ENCODE results near the gene FJX1. TPM values are rescaled to one million over a fixed set of nuclear protein-coding genes. Genes with fewer than 3 reads are reported as not detected.

The FJX1 gene
- total RNA-seq, 1 experiment from 2014 or later = not detected

DNA sequence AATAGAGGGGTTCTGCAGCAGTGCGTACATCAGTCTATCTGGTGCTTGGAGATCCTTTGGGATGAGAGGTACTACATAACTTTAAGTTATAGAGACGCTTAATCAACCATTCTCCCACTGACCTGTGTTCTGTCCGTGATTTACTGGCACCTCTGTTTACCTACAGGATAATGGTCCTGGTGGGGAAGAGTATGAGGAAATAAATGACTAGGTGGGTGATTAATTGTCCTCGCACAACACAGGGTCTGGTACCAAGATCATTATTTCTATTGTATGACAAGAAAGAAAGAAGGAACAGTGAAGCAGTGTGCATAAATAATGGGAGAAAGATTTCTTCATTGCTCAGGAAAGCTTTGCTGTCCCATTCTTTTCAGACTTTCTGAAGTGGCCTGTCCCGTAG is 32.8 kb upstream of the FJX1 start:
- no peak overlapping the region for H3K4me2 ChIP-seq (ENCODE audit: low read depth, low read length, poor library complexity, severe bottlenecking)
- 0 out of 2 replicates have a peak, but pooled peaks cover 4% of the 10 kb centered on the region for H3K27me3 ChIP-seq (ENCODE audit: low read length)
- no peaks in the 10 kb centered on the region for H3K4me1 ChIP-seq (ENCODE audit: low read length)
- no peaks in the 10 kb centered on the region for H3K9me3 ChIP-seq (ENCODE audit: low read length)
- no peak overlapping the region for H3K9ac ChIP-seq (ENCODE audit: low read length)
- H2AFZ ChIP-seq (ENCODE audit: low read length) = no peak overlapping the region
- no peaks in the 10 kb centered on the region for H4K20me1 ChIP-seq (ENCODE audit: insufficient read depth, low read depth, low read length)
- H3K9me2 ChIP-seq (replicated peaks; ENCODE audit: insufficient read depth, low read length) = no peaks in the 10 kb centered on the region
- no peak overlapping the region for H3K4me3 ChIP-seq (ENCODE audit: low read length)
- H3K27ac ChIP-seq (ENCODE audit: low read length) = no peak overlapping the region
- no peaks in the 10 kb centered on the region for H3K79me2 ChIP-seq (ENCODE audit: low read length)
- H3K36me3 ChIP-seq (ENCODE audit: insufficient read depth, low read length) = no peaks in the 10 kb centered on the region
- no peak for DNase-seq

DNA sequence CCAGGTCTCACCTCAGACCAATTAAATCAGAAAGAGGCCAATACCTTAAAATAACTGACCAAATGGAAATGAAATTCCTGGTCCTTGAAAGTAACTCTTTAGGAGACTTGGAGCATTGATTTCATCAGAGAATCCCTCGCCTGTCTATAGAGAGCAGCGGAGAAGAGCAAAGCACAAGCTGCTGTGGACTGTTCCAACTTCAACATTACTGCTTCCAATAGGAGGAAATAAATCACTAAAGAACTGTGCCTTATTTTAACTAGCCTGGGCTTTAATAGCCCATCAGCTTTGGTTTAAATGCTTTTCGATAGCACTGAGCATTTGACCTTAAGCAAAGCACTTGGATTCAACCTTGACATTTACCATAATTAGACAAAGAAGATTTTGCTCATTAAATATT is 32.0 kb upstream of the FJX1 start:
- no peaks in the 10 kb centered on the region for H3K9me2 ChIP-seq (replicated peaks; ENCODE audit: insufficient read depth, low read length)
- H2AFZ ChIP-seq (ENCODE audit: low read length) = no peak overlapping the region
- H3K4me3 ChIP-seq (ENCODE audit: low read length) = no peak overlapping the region
- H3K4me1 ChIP-seq (ENCODE audit: low read length) = no peaks in the 10 kb centered on the region
- no peaks in the 10 kb centered on the region for H3K36me3 ChIP-seq (ENCODE audit: insufficient read depth, low read length)
- no peaks in the 10 kb centered on the region for H3K9me3 ChIP-seq (ENCODE audit: low read length)
- H3K79me2 ChIP-seq (ENCODE audit: low read length) = no peaks in the 10 kb centered on the region
- H3K27ac ChIP-seq (ENCODE audit: low read length) = no peak overlapping the region
- no peak overlapping the region for H3K4me2 ChIP-seq (ENCODE audit: low read depth, low read length, poor library complexity, severe bottlenecking)
- no peak overlapping the region for H3K9ac ChIP-seq (ENCODE audit: low read length)
- no peaks in the 10 kb centered on the region for H4K20me1 ChIP-seq (ENCODE audit: insufficient read depth, low read depth, low read length)
- no peak for DNase-seq
- H3K27me3 ChIP-seq (ENCODE audit: low read length) = peaks cover 1% of the 10 kb centered on the region; the same call in 1 of the 2 replicates

DNA sequence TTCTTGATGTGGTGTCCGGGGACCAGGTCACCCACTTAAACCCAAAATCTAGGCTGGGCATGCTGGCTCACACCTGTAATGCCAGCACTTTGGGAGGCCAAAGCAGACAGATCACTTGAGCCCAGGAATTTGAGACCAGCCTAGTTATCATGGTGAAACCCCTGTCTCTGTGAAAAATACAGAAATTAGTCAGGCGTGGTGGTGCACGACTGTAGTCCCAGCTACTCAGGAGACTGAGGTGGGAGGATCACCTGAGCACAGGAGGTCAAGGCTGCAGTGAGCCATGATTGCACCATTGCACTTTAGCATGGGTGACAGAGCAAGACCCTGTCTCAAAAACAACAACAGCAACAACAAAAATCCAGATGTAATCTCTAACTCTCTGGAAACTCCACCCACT is 30.3 kb upstream of the FJX1 start:
- Histone ChIP-seq H3K36me3 (ENCODE audit: insufficient read depth, low read length) (no peaks in the 10 kb centered on the region), H3K9me3 (ENCODE audit: low read length) (no peaks in the 10 kb centered on the region), H3K4me2 (ENCODE audit: low read depth, low read length, poor library complexity, severe bottlenecking) (no peak overlapping the region), H3K4me3 (ENCODE audit: low read length) (no peak overlapping the region), H3K27ac (ENCODE audit: low read length) (no peak overlapping the region), H4K20me1 (ENCODE audit: insufficient read depth, low read depth, low read length) (no peaks in the 10 kb centered on the region), H3K27me3 (ENCODE audit: low read length) (no peaks in the 10 kb centered on the region; the same call in 1 of the 2 replicates), H2AFZ (ENCODE audit: low read length) (no peak overlapping the region), H3K9me2 (replicated peaks; ENCODE audit: insufficient read depth, low read length) (no peaks in the 10 kb centered on the region), H3K79me2 (ENCODE audit: low read length) (no peaks in the 10 kb centered on the region), H3K4me1 (ENCODE audit: low read length) (no peaks in the 10 kb centered on the region), H3K9ac (ENCODE audit: low read length) (no peak overlapping the region)
- DNase-seq = no peak

- no peak overlapping the region for H3K4me2 ChIP-seq (ENCODE audit: low read depth, low read length, poor library complexity, severe bottlenecking)
- no peaks in the 10 kb centered on the region for H3K9me2 ChIP-seq (replicated peaks; ENCODE audit: insufficient read depth, low read length)
- no peaks in the 10 kb centered on the region for H3K9me3 ChIP-seq (ENCODE audit: low read length)
- no peaks in the 10 kb centered on the region for H3K79me2 ChIP-seq (ENCODE audit: low read length)
- H3K36me3 ChIP-seq (ENCODE audit: insufficient read depth, low read length) = no peaks in the 10 kb centered on the region
- no peak overlapping the region for H2AFZ ChIP-seq (ENCODE audit: low read length)
- H3K27ac ChIP-seq (ENCODE audit: low read length) = no peak overlapping the region
- H4K20me1 ChIP-seq (ENCODE audit: insufficient read depth, low read depth, low read length) = no peaks in the 10 kb centered on the region
- H3K9ac ChIP-seq (ENCODE audit: low read length) = no peak overlapping the region
- DNase-seq = no peak
- H3K4me3 ChIP-seq (ENCODE audit: low read length) = no peak overlapping the region
- H3K4me1 ChIP-seq (ENCODE audit: low read length) = no peaks in the 10 kb centered on the region
- H3K27me3 ChIP-seq (ENCODE audit: low read length) = no peaks in the 10 kb centered on the region; the same call in 1 of the 2 replicates
Observed at GRCh38 chr11:35588627-35589026, 29.6 kb upstream of the FJX1 start.

DNA sequence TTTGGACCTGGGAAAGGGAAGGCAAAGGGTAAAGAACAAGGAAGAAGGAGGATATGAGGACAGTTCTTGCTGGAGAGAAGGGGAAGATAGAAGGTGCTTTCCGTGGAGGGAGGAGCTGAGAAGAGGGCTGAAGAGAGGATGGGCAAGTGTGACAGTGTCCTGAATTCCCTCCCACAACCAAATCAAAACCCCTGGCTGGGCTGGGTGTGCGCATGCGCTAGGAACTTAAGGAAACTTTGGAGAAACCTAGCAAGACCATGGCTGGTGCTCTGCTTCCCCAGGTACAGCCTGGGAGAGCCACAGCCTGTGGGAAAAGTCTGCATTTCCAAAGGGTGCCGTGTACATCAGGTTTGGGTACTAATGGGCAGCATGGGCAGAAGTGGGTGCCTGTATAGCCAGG is 29.0 kb upstream of the FJX1 start:
- H3K4me3 ChIP-seq (ENCODE audit: low read length) = no peak overlapping the region
- H3K4me1 ChIP-seq (ENCODE audit: low read length) = no peaks in the 10 kb centered on the region
- no peaks in the 10 kb centered on the region for H3K9me3 ChIP-seq (ENCODE audit: low read length)
- no peak overlapping the region for H3K9ac ChIP-seq (ENCODE audit: low read length)
- no peaks in the 10 kb centered on the region; the same call in 1 of the 2 replicates for H3K27me3 ChIP-seq (ENCODE audit: low read length)
- no peak overlapping the region for H2AFZ ChIP-seq (ENCODE audit: low read length)
- H3K36me3 ChIP-seq (ENCODE audit: insufficient read depth, low read length) = no peaks in the 10 kb centered on the region
- no peaks in the 10 kb centered on the region for H4K20me1 ChIP-seq (ENCODE audit: insufficient read depth, low read depth, low read length)
- DNase-seq = no peak
- no peaks in the 10 kb centered on the region for H3K79me2 ChIP-seq (ENCODE audit: low read length)
- no peaks in the 10 kb centered on the region for H3K9me2 ChIP-seq (replicated peaks; ENCODE audit: insufficient read depth, low read length)
- no peak overlapping the region for H3K4me2 ChIP-seq (ENCODE audit: low read depth, low read length, poor library complexity, severe bottlenecking)
- H3K27ac ChIP-seq (ENCODE audit: low read length) = no peak overlapping the region

GRCh38 chr11:35590412-35590811 is 27.8 kb upstream of the FJX1 start:
- Histone ChIP-seq H3K27ac (ENCODE audit: low read length) (no peak overlapping the region), H4K20me1 (ENCODE audit: insufficient read depth, low read depth, low read length) (no peaks in the 10 kb centered on the region), H3K36me3 (ENCODE audit: insufficient read depth, low read length) (no peaks in the 10 kb centered on the region), H3K9ac (ENCODE audit: low read length) (no peak overlapping the region), H3K4me3 (ENCODE audit: low read length) (no peak overlapping the region), H3K4me1 (ENCODE audit: low read length) (no peaks in the 10 kb centered on the region), H2AFZ (ENCODE audit: low read length) (no peak overlapping the region), H3K4me2 (ENCODE audit: low read depth, low read length, poor library complexity, severe bottlenecking) (no peak overlapping the region), H3K79me2 (ENCODE audit: low read length) (no peaks in the 10 kb centered on the region), H3K9me2 (replicated peaks; ENCODE audit: insufficient read depth, low read length) (no peaks in the 10 kb centered on the region), H3K27me3 (ENCODE audit: low read length) (no peaks in the 10 kb centered on the region; the same call in 1 of the 2 replicates), H3K9me3 (ENCODE audit: low read length) (no peaks in the 10 kb centered on the region)
- no peak for DNase-seq

DNA sequence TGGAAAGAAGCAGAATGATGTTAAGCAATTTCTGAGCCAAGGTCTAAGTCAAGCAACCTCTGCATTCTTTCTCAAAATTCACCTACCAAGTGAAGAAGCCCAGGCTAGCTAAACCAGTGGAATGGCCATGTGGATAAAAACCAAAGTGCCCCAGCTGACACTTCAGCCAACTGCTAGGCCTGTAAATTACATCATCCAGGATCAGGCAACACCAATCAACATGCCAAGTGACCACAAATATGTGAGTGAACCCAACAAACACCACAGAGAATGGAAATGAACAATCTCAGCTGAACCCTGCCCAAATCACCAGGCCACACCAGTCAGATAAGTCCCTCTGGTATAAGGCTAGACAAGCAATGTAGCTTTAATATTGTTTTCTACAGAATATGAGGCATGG is 25.1 kb upstream of the FJX1 start:
- Histone ChIP-seq H3K4me2 (ENCODE audit: low read depth, low read length, poor library complexity, severe bottlenecking) (no peak overlapping the region), H3K36me3 (ENCODE audit: insufficient read depth, low read length) (no peaks in the 10 kb centered on the region), H3K27ac (ENCODE audit: low read length) (no peak overlapping the region), H3K4me3 (ENCODE audit: low read length) (no peak overlapping the region), H3K9me3 (ENCODE audit: low read length) (no peaks in the 10 kb centered on the region), H2AFZ (ENCODE audit: low read length) (no peak overlapping the region), H4K20me1 (ENCODE audit: insufficient read depth, low read depth, low read length) (no peaks in the 10 kb centered on the region), H3K4me1 (ENCODE audit: low read length) (no peaks in the 10 kb centered on the region), H3K27me3 (ENCODE audit: low read length) (no peaks in the 10 kb centered on the region; the same call in 1 of the 2 replicates), H3K9me2 (replicated peaks; ENCODE audit: insufficient read depth, low read length) (no peaks in the 10 kb centered on the region), H3K79me2 (ENCODE audit: low read length) (no peaks in the 10 kb centered on the region), H3K9ac (ENCODE audit: low read length) (no peak overlapping the region)
- no peak for DNase-seq

DNA sequence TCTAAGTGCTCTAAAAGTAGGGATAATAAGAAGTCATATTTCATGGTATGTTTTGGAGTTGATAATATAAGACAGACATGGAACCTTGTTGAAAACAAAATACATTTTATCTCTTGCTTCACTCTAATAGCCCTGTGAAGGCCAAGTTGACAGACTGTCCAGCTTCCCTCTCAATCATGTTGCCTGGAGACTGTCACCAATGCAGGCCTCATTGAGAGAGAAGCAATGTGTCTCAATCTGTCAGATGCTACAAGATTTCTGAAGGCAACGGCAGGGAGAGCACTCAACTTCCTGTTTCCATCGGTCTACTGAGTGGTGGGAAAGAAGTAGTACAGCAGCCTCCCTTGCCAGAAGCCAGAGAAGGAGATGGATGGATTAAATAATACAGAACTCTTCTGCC is 23.6 kb upstream of the FJX1 start:
- H3K9me3 ChIP-seq (ENCODE audit: low read length) = no peaks in the 10 kb centered on the region
- H4K20me1 ChIP-seq (ENCODE audit: insufficient read depth, low read depth, low read length) = no peaks in the 10 kb centered on the region
- no peaks in the 10 kb centered on the region for H3K9me2 ChIP-seq (replicated peaks; ENCODE audit: insufficient read depth, low read length)
- H3K27ac ChIP-seq (ENCODE audit: low read length) = no peak overlapping the region
- no peak overlapping the region for H3K9ac ChIP-seq (ENCODE audit: low read length)
- no peak for DNase-seq
- H3K36me3 ChIP-seq (ENCODE audit: insufficient read depth, low read length) = no peaks in the 10 kb centered on the region
- no peak overlapping the region for H3K4me3 ChIP-seq (ENCODE audit: low read length)
- H3K4me1 ChIP-seq (ENCODE audit: low read length) = no peaks in the 10 kb centered on the region
- H3K79me2 ChIP-seq (ENCODE audit: low read length) = no peaks in the 10 kb centered on the region
- no peak overlapping the region for H3K4me2 ChIP-seq (ENCODE audit: low read depth, low read length, poor library complexity, severe bottlenecking)
- no peak overlapping the region for H2AFZ ChIP-seq (ENCODE audit: low read length)
- H3K27me3 ChIP-seq (ENCODE audit: low read length) = no peaks in the 10 kb centered on the region; the same call in 1 of the 2 replicates
